ENCODE results near the gene VPS26A. TPM values are rescaled to one million over a fixed set of nuclear protein-coding genes. Genes with fewer than 3 reads are reported as not detected.

The VPS26A gene
- total RNA-seq, 1 experiment from 2014 or later = 37.4 TPM

DNA sequence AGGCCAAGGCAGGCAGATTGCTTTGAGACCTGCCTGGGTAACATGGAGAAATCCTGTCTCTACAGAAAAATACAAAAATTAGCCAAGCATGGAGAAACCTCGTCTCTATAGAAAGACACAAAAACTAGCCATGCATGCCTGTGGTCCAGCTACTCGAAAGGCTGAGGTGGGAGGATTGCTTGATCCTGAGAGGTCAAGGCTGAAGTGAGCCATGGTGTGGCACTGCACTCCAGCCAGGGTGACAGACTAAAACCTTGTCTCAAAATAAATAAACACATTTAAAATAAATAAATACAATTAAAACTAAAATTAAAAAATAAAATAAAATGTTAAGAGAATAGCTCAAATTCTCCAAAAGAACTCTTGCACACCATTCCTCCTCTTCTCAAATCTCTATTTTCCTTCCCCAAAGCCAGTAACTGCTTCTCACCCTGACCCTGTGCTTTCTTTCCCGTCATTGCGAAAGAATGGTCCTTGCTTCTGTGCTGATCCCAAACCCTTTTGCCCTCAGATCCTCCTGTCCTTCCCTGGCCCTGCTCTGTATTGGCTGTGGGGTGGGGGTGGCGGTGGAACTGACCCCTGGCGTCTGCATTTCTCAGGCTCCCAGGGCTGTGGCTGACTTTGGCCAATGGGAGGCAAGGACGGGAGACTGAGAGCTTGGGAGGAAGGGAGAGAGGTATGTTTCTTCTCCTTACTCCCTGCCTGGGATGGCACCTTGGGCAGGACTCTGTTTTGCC, 23.7 kb upstream of the VPS26A start:
- Mint-ChIP-seq H3K4me3 (no peak overlapping the region), H3K27me3 (ENCODE audit: low read depth) (no peaks in the 10 kb centered on the region), H3K36me3 (no peaks in the 10 kb centered on the region), H3K4me1 (peaks cover 4% of the 10 kb centered on the region), H3K9me3 (no peaks in the 10 kb centered on the region), H3K27ac (peak overlapping the region; percentile 82)
- no peak for TF ChIP-seq TEAD4 (CRISPR knock-in tag; IDR thresholded peaks at IDR 0.05)
- TF ChIP-seq, protein P1, sequence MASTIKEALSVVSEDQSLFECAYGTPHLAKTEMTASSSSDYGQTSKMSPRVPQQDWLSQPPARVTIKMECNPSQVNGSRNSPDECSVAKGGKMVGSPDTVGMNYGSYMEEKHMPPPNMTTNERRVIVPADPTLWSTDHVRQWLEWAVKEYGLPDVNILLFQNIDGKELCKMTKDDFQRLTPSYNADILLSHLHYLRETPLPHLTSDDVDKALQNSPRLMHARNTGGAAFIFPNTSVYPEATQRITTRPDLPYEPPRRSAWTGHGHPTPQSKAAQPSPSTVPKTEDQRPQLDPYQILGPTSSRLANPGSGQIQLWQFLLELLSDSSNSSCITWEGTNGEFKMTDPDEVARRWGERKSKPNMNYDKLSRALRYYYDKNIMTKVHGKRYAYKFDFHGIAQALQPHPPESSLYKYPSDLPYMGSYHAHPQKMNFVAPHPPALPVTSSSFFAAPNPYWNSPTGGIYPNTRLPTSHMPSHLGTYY (CRISPR knock-in tag; IDR thresholded peaks at IDR 0.05) = no peak
- peak; percentile 34; the same call in 1 of the 2 replicates for TF ChIP-seq HMGA2 (CRISPR knock-in tag; IDR thresholded peaks at IDR 0.05)
- ATAC-seq (peak; percentile 99), DNase-seq (ENCODE audit: low spot score) (peak; percentile 53)
- ChIA-PET POLR2A (no interaction called here), CTCF (interaction anchor here (0.7 to 1.3 kb wide), 3 partner anchors 25 to 308 kb away, joined by 3 to 4 read pairs (median 3); no protein-coding TSS in a partner anchor)

DNA sequence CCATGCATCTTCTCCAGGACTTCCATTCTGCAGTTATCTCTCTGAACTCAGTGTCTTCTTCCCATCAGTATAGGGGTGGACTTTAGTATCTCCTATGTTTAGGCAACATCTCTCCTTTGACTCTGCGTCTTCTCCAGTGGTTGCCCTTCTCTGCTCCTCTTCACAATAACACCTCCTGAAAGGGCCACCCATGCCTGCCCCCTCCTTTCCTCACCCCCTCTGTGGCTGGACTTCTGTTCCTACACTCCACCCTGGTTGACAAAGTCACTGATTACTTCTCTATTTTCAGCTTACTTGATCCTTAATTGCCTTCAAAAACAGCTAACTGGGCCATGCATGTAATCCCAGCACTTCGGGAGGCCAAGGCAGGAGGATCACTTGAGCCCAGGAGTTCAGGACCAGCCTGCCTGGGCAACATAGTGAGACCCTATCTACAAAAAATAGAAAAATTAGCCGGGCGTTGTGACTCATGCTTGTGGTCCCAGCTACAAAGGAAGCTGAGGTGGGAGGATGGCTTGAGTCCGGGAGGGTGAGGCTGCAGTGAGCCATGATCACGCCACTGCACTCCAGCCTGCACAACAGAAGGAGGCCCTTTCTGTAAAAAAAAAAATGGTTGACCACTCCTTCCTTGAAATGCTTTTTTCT, 22.4 kb upstream of the VPS26A start:
- Mint-ChIP-seq H3K4me1 (peaks cover 4% of the 10 kb centered on the region), H3K9me3 (no peaks in the 10 kb centered on the region), H3K36me3 (no peaks in the 10 kb centered on the region), H3K27ac (no peak overlapping the region), H3K27me3 (ENCODE audit: low read depth) (no peaks in the 10 kb centered on the region), H3K4me3 (no peak overlapping the region)
- DNase-seq (ENCODE audit: low spot score) = no peak
- TF ChIP-seq SOX15 (CRISPR knock-in tag; IDR thresholded peaks at IDR 0.05) (no peak), SP1 (CRISPR knock-in tag; conservative IDR thresholded peaks at IDR 0.05) (no peak), CBFB (CRISPR knock-in tag; IDR thresholded peaks at IDR 0.05; ENCODE audit: low read depth) (no peak), ATF1 (CRISPR knock-in tag; IDR thresholded peaks at IDR 0.05) (no peak)
- TF ChIP-seq, protein P2, sequence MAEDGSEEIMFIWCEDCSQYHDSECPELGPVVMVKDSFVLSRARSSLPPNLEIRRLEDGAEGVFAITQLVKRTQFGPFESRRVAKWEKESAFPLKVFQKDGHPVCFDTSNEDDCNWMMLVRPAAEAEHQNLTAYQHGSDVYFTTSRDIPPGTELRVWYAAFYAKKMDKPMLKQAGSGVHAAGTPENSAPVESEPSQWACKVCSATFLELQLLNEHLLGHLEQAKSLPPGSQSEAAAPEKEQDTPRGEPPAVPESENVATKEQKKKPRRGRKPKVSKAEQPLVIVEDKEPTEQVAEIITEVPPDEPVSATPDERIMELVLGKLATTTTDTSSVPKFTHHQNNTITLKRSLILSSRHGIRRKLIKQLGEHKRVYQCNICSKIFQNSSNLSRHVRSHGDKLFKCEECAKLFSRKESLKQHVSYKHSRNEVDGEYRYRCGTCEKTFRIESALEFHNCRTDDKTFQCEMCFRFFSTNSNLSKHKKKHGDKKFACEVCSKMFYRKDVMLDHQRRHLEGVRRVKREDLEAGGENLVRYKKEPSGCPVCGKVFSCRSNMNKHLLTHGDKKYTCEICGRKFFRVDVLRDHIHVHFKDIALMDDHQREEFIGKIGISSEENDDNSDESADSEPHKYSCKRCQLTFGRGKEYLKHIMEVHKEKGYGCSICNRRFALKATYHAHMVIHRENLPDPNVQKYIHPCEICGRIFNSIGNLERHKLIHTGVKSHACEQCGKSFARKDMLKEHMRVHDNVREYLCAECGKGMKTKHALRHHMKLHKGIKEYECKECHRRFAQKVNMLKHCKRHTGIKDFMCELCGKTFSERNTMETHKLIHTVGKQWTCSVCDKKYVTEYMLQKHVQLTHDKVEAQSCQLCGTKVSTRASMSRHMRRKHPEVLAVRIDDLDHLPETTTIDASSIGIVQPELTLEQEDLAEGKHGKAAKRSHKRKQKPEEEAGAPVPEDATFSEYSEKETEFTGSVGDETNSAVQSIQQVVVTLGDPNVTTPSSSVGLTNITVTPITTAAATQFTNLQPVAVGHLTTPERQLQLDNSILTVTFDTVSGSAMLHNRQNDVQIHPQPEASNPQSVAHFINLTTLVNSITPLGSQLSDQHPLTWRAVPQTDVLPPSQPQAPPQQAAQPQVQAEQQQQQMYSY (CRISPR knock-in tag; IDR thresholded peaks at IDR 0.05) = no peak
- TF ChIP-seq, protein P3, sequence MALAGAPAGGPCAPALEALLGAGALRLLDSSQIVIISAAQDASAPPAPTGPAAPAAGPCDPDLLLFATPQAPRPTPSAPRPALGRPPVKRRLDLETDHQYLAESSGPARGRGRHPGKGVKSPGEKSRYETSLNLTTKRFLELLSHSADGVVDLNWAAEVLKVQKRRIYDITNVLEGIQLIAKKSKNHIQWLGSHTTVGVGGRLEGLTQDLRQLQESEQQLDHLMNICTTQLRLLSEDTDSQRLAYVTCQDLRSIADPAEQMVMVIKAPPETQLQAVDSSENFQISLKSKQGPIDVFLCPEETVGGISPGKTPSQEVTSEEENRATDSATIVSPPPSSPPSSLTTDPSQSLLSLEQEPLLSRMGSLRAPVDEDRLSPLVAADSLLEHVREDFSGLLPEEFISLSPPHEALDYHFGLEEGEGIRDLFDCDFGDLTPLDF (CRISPR knock-in tag; IDR thresholded peaks at IDR 0.05) = no peak
- CTCF ChIA-PET = no interaction called here
- POLR2A ChIA-PET = no interaction called here
- ATAC-seq = no peak

DNA sequence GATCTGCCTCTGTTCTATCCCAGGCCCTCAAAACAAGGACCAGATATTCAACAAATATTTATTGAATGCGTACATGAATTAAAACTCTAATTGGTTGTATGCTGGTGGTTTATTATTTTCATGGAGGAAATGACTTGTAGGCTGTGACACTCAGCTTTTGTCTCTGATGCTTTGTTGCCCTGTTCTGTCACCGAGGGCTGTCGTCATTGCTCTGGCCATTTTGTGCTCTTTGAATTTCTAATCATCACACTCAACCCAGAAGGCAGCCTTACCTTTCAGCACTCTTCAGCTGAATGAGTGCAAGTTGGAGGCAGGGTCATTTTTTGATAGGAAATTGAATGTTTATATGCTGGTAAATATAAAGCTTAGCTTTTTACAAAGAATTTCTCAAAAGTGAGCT, 21.5 kb upstream of the VPS26A start:
- Mint-ChIP-seq H3K9me3 (no peaks in the 10 kb centered on the region), H3K36me3 (no peaks in the 10 kb centered on the region), H3K4me1 (peaks cover 4% of the 10 kb centered on the region), H3K4me3 (no peak overlapping the region), H3K27me3 (ENCODE audit: low read depth) (no peaks in the 10 kb centered on the region), H3K27ac (no peak overlapping the region)
- ChIA-PET POLR2A (no interaction called here), CTCF (no interaction called here)
- ATAC-seq (no peak), DNase-seq (ENCODE audit: low spot score) (no peak)
- TF ChIP-seq FOXP1 (CRISPR knock-in tag; IDR thresholded peaks at IDR 0.05; ENCODE audit: borderline replicate concordance) (no peak), TP53 (CRISPR knock-in tag; IDR thresholded peaks at IDR 0.05) (no peak), ELF4 (CRISPR knock-in tag; IDR thresholded peaks at IDR 0.05; ENCODE audit: low read depth) (no peak), MYBL2 (CRISPR knock-in tag; IDR thresholded peaks at IDR 0.05) (no peak), ZNF263 (CRISPR knock-in tag; IDR thresholded peaks at IDR 0.05; ENCODE audit: low read depth) (no peak)
